T-helper 1 cell treated with Interleukin-12 subunit alpha and Interleukin-12 subunit beta and Interleukin-4 antibody, amounts not matched to agents 30 μg/mL and 1 μg/mL, for 36 hours (primary cell): ENCODE results near the gene XIAP.
"Not testable (repeated sequence)": the region's sequence is repeated elsewhere in the genome, so short reads cannot be mapped to it uniquely, and the experiment has no call there.

Experiments
- H3K27ac Mint-ChIP-seq: one replicate; pipeline ENCODE4 v1.8.0; 2021; ENCODE audit warnings: mild to moderate bottlenecking, mixed read lengths
- H3K27me3 Mint-ChIP-seq: one replicate; pipeline ENCODE4 v1.8.0; 2021; ENCODE audit warnings: low read depth, mixed read lengths
- H3K36me3 Mint-ChIP-seq: one replicate; pipeline ENCODE4 v1.8.0; 2021; ENCODE audit warnings: low read depth, mixed read lengths
- H3K4me1 Mint-ChIP-seq: one replicate; pipeline ENCODE4 v1.8.0; 2021; ENCODE audit warnings: low read depth, mixed read lengths
- H3K4me3 Mint-ChIP-seq: one replicate; pipeline ENCODE4 v1.8.0; 2021; ENCODE audit warnings: mild to moderate bottlenecking, moderate library complexity, mixed read lengths
- H3K9me3 Mint-ChIP-seq: one replicate; pipeline ENCODE4 v1.8.0; 2021; ENCODE audit warnings: mixed read lengths

Gene XIAP

DNA sequence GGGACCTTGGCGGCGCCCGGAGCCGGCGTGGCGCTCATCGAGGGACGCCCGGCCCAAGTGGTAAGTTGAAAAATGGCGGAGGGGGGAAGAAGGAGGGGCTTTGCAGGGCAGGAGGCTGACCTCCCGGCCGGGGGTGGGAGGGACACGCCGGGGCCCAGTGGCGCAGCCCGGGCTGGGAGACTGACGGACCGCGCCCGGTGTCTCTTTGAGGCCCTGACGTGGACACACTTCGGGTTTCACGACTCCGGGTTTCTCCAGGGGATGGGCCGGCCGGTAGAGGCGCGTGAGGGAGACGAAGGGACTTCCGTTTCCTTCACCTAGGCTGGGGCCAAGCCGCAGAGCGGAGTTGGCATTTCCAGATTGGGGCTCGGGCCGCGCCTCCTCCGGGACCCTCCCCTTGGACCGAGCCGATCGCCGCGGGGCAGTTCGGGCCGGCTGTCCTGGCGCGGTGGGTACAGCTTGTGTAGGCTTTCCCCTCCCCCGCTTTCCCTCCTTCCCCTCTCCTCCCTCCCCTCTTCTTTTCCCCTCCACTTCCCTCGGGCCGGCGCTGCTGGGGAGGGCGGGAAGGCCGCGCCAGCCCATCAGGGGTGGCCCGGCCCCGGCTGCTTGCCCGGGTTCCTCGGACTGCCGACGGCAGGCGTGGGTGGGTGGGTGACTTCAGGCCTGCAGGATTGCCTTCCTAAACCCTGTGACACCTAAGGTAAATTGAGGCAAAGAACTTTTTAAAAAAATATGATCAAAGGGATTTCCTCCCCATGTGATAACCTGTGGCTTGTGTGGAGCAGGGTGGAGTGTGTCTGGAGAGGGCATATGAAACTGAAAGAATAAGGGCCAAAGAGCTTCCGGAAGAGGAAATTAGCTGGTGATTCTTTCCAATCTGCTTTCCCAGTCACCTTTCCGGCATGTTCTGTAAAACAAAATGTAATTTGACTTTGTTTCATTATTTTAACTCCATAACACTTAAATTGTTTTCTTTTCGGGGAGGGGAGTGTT lies at the start of gene XIAP:
TSS of gene XIAP (plus strand) at position 208 of the 993 bp plus-strand sequence. CDS start 25,610 bp downstream, outside the sequence.
- Mint-ChIP-seq H3K4me3 (peak within 1 kb of the TSS; percentile 88), H3K36me3 (peaks cover 3% of the 10 kb centered on the region), H3K9me3 (no peaks in the 10 kb centered on the region), H3K4me1 (peaks cover 8% of the 10 kb centered on the region), H3K27me3 (no peaks in the 10 kb centered on the region), H3K27ac (peak within 1 kb of the TSS; percentile 91)

DNA sequence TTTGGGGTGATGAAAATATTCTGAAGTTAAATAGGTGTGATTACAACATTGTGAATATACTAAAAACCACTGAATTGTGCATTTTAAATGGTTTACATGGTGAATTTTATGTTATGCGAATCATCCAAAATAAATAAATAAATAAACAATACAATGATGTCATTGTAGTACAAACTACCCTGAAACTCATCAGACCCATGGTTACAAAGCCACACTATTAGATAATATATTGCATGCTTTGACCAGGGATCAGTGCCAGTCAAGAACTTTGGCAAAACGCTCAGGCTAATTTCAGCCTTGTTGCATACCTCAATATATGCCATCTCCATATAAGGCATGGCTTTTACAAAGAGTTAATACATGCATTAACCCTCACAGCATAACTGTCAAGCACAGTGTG lies 45.5 kb upstream of the XIAP start:
- H3K4me3 Mint-ChIP-seq: no peak overlapping the region
- no peaks in the 10 kb centered on the region for H3K27me3 Mint-ChIP-seq
- no peaks in the 10 kb centered on the region for H3K36me3 Mint-ChIP-seq

DNA sequence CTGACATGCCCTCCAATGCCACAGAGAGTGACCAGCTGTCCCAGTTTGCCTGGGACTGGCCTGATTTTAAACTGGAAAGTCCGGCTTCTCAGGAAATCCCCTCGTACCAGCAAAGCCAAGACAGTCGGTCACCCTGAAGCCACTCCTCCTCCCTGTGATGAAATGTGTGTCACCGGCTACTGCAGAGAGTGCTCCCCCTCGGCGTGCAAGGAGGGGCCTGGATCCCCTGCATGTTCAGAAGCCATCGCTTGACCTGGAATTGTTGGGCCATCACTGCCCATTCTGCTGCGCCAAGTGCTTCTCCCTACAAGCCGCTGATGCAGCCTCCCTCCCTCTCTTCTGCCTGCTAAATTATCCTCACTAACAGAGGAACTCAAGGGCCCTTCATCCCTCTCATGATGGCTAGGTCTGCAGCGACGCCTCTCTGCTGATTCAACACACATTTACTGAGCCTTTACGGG lies 44.9 kb upstream of the XIAP start:
- not testable (repeated sequence) for H3K27me3 Mint-ChIP-seq, H3K4me3 Mint-ChIP-seq, H3K9me3 Mint-ChIP-seq, H3K27ac Mint-ChIP-seq, H3K36me3 Mint-ChIP-seq, H3K4me1 Mint-ChIP-seq

More for the DNA sequence above, 45.5 kb upstream of the XIAP start:
- Mint-ChIP-seq H3K27ac (no peak overlapping the region), H3K4me1 (no peaks in the 10 kb centered on the region), H3K9me3 (no peaks in the 10 kb centered on the region)

DNA sequence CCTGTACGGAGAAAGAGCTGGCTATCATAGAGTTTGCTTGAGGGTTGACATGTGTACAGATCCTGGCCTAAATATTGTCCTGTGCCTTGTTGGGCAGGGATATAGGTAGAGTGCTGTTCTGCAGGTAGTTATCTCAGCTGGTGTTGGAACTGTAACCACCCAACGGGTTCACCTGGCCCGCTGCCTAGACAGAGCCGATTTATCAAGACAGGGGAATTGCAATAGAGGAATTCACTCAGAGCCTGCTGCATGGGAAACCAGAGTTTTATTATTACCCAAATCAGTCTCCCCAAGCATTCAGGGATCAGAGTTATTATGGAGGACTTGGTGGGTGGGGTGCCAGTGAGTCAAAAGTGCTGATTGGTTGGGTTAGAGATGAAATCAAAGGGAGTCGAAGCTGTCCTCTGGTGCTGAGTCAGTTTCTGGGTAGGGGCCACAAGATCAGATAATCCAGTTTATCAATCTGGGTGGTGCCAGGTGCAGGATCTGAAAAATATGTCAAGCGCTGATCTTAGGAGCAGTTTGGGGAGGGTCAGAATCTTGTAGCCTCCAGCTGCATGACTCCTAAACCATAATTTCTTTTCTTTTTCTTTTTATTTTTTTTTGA lies 42.5 kb upstream of the XIAP start:
- Mint-ChIP-seq H3K4me1 (no peaks in the 10 kb centered on the region), H3K36me3 (no peaks in the 10 kb centered on the region), H3K27me3 (no peaks in the 10 kb centered on the region), H3K27ac (no peak overlapping the region), H3K4me3 (no peak overlapping the region), H3K9me3 (no peaks in the 10 kb centered on the region)

DNA sequence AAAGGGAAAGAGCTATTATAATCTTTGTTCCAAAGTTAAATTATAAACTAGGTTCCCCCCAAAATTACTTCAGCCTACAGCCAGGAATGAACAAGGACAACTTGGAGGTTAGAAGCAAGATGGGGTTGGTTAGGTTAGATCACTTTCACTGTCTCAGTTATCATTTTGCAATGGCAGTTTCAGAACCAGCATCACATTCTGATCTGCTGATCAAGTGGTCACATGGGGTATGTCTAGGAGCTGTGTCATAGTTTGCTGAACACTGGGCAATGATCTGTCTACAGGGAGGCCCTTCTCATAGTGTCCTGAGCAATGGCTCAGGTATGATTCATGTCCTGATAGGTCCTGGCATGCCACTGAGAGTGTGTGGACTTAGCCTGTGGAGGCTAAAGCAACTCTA lies 41.6 kb upstream of the XIAP start:
- H3K4me1 Mint-ChIP-seq: no peaks in the 10 kb centered on the region
- no peak overlapping the region for H3K27ac Mint-ChIP-seq
- H3K4me3 Mint-ChIP-seq: no peak overlapping the region
- H3K9me3 Mint-ChIP-seq: no peaks in the 10 kb centered on the region
- H3K36me3 Mint-ChIP-seq: no peaks in the 10 kb centered on the region
- no peaks in the 10 kb centered on the region for H3K27me3 Mint-ChIP-seq

DNA sequence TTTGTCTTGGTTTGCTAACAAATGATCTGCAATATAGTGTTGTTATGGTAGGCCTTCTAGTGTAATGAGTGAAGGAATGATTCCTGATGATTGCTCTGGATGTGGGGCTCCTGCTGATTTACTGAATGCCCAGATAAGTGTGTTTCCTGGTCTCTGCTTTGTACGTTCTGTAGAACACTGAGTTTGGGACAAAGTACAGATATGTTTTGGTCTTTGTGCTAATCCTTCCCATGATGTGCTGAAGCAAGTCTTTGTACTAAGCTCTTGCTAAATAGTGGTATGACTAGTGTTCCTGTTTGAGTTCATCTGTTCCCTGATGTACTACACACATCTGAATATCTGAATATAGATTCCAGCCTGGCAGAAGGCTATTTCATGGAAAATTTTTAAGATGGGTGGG lies 36.9 kb upstream of the XIAP start:
- no peaks in the 10 kb centered on the region for H3K27me3 Mint-ChIP-seq
- no peaks in the 10 kb centered on the region for H3K4me1 Mint-ChIP-seq
- H3K36me3 Mint-ChIP-seq: no peaks in the 10 kb centered on the region
- no peaks in the 10 kb centered on the region for H3K9me3 Mint-ChIP-seq
- no peak overlapping the region for H3K27ac Mint-ChIP-seq
- no peak overlapping the region for H3K4me3 Mint-ChIP-seq

DNA sequence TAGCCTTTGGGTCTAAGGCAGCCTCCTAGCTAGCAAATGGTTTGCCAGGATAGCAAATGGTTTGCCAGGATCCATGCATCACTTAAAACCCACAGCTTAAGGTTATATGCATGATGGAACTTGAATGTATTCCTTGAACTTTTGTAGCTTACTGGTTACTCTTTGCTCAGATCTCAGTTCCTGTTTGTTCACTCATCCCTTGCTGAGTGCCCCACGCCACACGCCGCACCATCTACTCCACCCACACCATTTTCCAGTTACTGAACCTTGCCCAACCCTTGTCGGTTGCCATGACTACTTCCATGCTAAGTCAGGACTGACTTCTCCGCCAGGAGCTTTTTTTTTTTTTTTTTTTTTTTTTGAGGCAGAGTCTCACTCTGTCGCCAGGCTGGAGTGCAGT lies 29.5 kb upstream of the XIAP start:
- Mint-ChIP-seq H3K36me3 (no peaks in the 10 kb centered on the region), H3K27ac (no peak overlapping the region), H3K4me3 (no peak overlapping the region), H3K27me3 (no peaks in the 10 kb centered on the region), H3K4me1 (no peaks in the 10 kb centered on the region), H3K9me3 (no peaks in the 10 kb centered on the region)

DNA sequence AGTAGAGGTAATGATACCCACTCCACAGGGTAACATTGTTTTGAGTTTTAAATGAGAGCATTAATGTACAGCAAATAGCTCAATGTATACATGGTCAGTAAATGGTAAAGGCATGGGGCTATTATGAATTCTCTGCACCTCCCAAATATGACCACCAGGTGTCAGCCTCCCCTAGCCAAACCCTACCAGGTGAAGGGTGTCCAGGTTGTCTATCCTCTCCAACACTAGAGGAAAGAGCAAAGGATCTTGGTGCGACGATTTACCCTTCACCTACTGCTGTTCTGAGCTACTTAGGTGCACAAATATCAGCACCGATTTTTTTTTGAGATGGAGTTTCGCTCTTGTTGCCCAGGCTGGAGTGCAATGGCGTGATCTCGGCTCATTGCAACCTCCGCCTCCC lies 26.5 kb upstream of the XIAP start:
- Mint-ChIP-seq H3K4me1 (no peaks in the 10 kb centered on the region), H3K4me3 (no peak overlapping the region), H3K27ac (no peak overlapping the region), H3K9me3 (no peaks in the 10 kb centered on the region), H3K36me3 (no peaks in the 10 kb centered on the region), H3K27me3 (no peaks in the 10 kb centered on the region)

DNA sequence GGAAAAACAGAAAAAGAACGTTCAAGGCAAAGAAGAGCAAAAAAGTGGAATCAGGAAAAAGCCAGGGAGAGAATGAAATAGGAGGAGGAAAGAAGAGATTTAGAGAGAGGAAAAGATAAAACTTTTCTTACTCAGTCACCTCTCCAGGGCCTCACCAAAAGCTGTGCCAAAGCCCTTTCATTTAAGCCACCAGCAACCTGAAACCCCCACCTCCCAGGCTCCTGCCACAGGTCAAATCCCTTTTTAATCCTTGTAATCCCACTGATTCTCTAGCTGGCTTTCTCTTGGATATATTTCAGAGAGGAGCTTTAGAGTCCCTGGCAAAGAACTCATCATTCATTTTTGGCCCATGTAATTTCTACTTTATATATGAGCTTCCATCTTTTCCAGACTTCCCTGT lies 25.7 kb upstream of the XIAP start:
- no peaks in the 10 kb centered on the region for H3K4me1 Mint-ChIP-seq
- H3K27ac Mint-ChIP-seq: no peak overlapping the region
- no peak overlapping the region for H3K4me3 Mint-ChIP-seq
- no peaks in the 10 kb centered on the region for H3K27me3 Mint-ChIP-seq
- no peaks in the 10 kb centered on the region for H3K36me3 Mint-ChIP-seq
- no peaks in the 10 kb centered on the region for H3K9me3 Mint-ChIP-seq

DNA sequence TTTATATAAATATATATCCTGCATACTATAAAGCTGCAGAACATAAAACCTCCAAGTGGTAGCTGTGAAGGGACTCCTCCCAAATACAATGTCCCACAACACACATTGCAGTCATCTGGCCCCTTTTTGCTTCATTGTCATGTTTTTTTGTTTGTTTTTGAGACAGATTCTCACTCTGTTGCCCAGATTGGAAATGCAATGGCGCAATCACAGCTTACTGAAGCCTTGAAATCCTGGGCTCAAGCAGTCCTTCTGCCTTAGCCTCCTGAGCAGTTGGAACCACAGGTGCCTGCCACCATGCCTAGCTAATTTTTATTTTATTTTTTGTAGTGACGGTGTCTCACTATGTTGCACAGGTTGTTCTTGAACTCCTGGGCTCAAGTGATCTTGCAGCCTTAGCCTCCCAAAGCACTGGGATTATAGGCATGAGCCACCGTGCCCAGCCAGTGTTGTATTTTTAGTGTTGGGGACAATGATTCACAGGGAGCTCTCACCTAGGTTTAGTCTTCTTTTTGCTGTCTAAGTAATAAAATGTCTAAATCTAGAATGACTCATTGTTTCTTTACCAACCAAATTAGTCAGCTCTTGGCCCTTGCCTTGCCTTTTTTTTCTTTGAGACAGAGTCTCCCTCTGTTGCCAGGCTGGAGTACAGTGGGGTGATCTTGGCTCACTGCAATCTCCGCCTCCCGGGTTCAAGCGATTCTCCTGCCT lies 24.0 kb upstream of the XIAP start:
- no peak overlapping the region for H3K4me3 Mint-ChIP-seq
- H3K27ac Mint-ChIP-seq: no peak overlapping the region
- no peaks in the 10 kb centered on the region for H3K4me1 Mint-ChIP-seq
- H3K36me3 Mint-ChIP-seq: no peaks in the 10 kb centered on the region
- H3K27me3 Mint-ChIP-seq: no peaks in the 10 kb centered on the region
- H3K9me3 Mint-ChIP-seq: no peaks in the 10 kb centered on the region

DNA sequence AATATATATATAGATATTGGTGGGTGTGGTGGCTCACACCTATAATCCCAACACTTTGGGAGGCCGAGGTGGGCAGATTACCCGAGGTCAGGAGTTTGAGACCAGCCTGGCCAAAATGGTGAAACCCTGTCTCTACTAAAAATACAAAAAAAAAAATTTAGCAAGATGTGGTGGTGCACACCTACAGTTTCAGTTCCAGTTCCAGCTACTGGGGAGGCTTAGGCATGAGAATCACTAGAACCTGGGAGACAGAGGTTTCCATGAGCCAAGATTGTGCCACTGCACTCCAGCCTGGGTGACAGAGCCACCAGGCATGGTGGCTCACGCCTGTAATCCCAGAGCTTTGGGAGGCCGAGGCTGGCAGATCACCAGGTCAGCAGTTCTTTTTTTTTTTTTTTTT lies 14.7 kb upstream of the XIAP start:
- not testable (repeated sequence) for H3K27me3 Mint-ChIP-seq, H3K4me3 Mint-ChIP-seq, H3K36me3 Mint-ChIP-seq, H3K9me3 Mint-ChIP-seq, H3K4me1 Mint-ChIP-seq, H3K27ac Mint-ChIP-seq

DNA sequence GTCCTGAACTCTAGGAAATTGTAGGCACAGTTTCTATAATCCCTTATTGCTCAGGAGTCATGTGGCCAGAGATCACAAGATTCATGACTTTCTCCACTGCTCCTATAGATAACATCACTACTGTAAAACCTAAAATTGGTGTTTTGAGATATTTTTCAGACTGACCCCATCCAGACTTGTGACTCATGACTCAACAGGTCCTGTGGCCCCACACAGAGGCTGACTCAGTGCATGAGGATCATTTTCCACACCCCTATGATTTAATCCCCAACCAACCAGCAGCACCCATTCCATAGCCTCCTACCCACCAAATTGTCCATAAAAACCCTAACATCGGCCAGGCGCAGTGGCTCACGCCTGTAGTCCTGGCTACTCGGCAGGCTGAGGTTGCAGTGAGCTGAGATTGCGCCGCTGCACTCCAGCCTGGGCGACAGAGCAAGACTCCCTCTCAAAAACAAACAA lies 13.2 kb upstream of the XIAP start:
- Mint-ChIP-seq H3K27me3 (no peaks in the 10 kb centered on the region), H3K36me3 (no peaks in the 10 kb centered on the region), H3K4me1 (no peaks in the 10 kb centered on the region), H3K4me3 (no peak overlapping the region), H3K9me3 (no peaks in the 10 kb centered on the region), H3K27ac (no peak overlapping the region)

DNA sequence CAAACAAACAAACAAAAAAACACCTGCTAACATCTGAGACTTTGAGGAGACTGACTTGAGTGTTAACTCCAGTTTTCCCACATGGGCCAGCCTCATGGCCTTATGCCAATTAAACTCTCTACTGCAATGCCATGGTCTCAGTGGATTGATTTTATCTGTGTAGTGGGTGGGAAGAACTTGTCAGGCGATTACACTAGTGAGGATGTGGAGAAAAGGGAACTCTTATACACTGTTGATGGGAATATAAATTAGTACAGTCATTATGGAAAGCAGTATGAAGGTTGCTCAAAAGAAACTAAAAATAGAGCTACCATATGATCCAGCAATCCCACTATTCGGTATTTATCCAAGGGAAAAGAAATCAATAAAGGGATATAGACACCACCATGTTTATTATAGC lies 12.8 kb upstream of the XIAP start:
- Mint-ChIP-seq H3K27me3 (no peaks in the 10 kb centered on the region), H3K27ac (no peak overlapping the region), H3K9me3 (no peaks in the 10 kb centered on the region), H3K4me3 (no peak overlapping the region), H3K4me1 (no peaks in the 10 kb centered on the region), H3K36me3 (no peaks in the 10 kb centered on the region)

DNA sequence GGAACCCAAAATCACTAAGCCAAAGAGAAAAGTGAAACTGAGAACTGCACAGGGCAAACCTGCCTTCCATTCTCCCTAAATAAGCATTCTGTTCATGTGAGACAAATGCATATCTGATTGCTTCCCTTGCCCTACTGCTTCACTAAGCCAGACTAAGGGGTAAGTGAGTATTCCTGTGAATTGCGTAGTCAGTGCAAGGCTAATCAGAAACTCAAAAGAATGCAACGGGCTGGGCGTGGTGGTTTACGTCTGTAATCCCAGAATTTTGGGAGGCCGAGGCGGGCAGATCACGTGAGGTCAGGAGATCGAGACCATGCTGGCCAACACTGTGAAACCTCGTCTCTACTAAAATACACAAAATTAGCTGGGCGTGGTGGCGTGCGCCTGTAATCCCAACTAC lies 10.8 kb upstream of the XIAP start:
- no peaks in the 10 kb centered on the region for H3K9me3 Mint-ChIP-seq

DNA sequence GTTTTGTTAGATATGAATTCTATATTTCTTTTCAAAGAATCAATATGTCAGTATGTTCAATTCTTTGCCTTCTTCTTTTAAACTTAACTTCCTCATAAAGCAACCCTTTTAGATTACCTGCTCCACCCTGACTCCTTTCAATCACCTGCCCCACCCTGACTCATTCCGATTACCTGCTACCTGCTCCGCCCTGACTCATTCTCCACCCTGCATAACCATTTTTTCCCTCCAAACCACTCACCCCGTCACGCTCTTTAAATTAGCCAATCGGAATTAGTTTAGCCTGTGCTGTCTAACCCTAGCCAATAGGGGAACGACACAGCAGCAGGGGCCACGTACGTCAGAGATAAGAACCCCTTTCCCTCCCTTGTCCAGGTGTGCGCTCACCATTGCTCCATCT lies 9.9 kb upstream of the XIAP start:
- not testable (repeated sequence) for H3K27ac Mint-ChIP-seq, H3K27me3 Mint-ChIP-seq, H3K4me3 Mint-ChIP-seq, H3K9me3 Mint-ChIP-seq, H3K4me1 Mint-ChIP-seq, H3K36me3 Mint-ChIP-seq

More for the DNA sequence above, 10.8 kb upstream of the XIAP start:
- Mint-ChIP-seq H3K27me3 (peaks cover 3% of the 10 kb centered on the region), H3K36me3 (no peaks in the 10 kb centered on the region), H3K4me1 (peaks cover 3% of the 10 kb centered on the region), H3K27ac (no peak overlapping the region), H3K4me3 (no peak overlapping the region)
